Iris pigment epithelial cell (primary cell): ENCODE data around the gene IGF1R.

ENCODE experiments used
- DNase-seq: peaks from one replicate; pipeline ENCODE4 v3.0.0-alpha.2; 2011; ENCODE audit warnings: low read depth

IGF1R gene

DNA sequence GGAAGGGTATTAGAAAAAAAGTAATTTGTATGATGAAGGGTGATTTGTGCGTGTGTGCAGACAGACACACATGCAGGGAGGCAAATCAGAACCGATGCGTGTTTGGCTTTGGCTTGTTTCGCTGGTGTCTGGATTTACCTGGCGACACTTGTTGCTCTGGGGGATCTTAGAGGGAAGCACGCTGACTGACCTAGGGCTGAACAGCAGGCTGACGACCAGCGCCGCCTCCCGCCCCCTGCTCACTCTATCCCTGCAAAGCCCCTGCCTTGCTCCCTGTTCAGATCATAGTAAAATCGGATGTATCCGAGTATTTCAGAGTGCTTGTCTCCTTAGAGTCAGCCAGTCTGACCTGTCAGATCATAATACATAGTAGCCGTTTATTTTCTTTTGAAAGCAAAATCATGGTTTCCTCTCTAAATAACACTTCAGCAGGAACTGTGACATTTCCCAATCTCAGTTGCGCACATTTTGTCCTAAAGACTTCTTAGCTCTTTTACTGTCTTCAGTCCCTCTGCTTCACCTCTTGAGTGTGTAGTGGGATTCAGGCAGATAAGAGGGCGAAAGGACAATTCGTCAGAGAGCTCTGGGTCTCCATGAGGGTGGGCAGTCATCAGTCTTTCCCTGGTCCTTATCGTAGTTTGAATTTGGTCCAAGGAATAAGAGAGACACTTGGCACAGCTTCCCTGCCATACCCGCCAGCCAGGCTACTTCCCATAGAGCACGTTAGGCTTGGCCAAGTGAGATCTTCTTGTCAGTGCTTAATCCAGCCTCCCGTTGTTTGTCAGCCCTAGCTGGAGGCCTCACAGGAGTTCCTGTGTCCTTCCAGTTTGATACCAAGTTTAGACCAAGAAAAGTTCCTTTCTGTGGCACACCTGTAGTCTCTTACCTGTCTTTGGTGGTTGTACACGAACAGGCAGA, 261.9 kb downstream of the IGF1R start:
- no peak for DNase-seq

GRCh38 chr15:98914626-98915025, 266.3 kb downstream of the IGF1R start:
- peak; percentile 86 for DNase-seq

GRCh38 chr15:98916826-98917225, 268.5 kb downstream of the IGF1R start:
- DNase-seq: no peak

DNA sequence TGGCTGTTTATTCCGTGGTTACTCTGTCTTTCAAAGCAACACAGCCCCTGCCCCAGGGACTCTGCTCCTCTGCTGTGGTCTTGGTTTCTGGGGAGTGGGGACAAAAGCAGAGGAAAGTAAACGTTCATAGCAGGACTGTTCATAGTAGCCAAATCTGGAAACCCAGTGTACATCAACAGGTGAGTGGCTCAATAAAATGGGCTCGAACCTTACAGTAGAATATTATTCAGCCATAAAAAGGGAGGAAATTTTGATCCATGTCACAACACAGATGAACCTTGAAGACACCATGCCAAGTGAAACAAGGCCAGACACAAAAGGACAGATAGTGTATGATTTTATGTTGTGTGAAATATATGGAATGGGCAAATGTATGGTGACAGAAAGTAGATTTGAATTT, 269.1 kb downstream of the IGF1R start:
- no peak for DNase-seq

DNA sequence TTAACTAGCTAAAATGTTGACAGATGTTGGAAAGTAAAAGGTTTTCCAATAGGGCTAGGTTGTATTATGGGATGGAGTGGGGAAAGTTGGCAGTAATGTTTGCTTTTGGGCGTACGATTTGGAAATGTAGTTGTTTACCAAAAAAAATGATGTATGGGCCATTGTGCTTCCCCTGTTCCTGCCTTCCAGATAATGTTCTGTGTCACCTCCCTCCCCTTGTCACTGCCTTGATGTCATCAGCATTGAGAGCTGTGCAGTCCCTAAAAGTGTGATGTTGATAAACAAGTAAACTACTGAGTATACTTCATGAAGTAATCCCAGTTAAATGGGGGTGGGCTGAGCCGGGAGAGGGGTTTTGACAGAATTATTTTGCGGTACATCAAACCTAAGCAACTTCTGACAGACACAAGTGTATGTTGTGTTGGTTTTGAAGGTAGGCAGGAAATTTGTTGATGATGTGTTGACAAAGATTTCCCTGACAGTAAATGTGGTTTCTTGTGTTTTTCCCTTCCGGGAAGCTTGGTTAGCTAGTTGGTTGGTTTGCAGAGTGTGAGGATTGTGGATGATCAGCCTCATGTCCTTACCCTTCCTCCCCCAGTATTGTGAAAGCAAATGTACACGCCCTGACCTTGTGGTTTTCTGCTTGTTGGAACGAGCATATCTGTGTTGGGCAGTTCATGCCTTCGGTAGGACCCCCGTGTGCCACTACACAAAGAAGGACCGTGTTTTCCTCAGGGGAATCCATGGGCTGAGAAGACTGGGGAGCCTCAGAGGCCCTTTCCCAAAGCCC, 271.9 kb downstream of the IGF1R start:
- DNase-seq: peak; percentile 59

DNA sequence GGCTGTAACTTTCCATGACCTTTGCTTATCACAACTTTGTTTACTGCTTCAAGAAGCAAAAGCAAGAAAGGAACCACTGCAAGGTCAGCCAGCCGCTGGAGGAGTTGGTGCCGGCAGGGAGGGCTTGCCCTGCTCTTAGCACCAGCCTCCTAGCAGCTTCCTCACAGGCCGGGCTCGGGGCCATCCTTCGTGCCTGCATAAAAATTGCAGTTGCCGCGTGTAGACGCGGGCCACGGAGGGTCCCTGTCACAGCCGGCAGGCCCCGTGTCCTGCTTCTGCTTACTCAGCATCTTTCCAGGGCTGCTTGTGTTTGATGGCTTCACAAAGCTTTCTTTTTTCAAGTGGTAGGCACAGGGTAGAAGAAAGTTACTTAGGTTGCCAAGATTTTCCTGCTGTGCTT, 274.8 kb downstream of the IGF1R start:
- no peak for DNase-seq

DNA sequence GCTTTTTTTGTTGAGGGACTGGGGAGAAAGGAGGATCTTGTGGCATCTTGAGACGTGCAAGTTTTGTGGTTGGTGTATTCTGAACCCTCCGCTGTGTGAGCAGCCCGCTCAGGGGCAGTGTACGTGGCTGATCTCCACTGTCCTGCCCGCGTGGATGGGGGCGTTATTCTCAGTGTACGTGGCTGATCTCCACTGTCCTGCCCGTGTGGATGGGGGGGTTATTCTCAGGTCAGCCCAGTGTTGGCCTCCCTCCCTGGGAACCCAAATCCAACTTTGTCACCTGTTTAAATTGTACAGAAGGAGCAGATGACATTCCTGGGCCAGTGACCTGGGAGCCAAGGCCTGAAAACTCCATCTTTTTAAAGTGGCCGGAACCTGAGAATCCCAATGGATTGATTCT, 275.2 kb downstream of the IGF1R start:
- DNase-seq: no peak

DNA sequence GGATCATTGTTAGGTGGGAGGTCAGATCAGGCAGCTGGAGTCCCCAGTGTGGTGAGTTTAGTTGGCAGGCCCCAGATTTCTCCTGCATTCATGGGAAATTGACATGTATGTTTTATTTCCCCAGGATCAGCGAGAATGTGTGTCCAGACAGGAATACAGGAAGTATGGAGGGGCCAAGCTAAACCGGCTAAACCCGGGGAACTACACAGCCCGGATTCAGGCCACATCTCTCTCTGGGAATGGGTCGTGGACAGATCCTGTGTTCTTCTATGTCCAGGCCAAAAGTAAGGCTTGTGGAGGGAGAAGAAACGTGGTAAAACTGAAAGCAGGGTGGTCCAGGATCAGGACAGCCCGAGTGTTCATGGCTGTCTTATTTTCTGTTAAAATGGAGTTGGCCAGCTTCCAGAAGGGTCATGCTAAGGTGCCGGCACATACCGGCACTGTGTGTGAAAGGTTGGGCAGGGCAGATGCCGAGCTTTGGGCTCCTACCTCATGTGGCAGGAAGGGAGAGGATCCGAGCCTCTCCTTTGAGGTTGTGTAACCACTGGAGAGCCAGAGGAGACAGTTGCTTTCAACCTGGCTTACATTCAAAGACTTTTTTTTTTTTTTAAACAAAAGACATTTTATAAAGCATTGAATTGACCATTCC, 276.2 kb downstream of the IGF1R start:
- DNase-seq: peak; percentile 64

DNA sequence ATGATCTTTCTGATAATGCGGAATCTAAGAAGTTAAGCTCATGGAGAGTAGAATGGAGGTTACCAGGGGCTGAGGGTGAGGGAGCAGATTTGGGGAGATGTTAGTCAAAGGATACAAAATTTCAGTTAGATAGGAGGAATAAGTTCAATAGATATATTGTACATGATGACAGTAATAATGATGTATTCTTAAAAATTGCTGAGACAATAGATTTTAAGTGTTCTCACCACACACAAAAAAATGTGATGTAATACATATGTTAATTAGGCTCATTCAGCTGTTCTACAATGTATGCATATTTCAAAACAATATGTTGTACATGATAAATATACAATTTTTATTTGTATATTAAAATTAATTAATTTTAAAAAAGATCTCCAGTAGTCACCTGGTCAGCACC, 277.9 kb downstream of the IGF1R start:
- no peak for DNase-seq

DNA sequence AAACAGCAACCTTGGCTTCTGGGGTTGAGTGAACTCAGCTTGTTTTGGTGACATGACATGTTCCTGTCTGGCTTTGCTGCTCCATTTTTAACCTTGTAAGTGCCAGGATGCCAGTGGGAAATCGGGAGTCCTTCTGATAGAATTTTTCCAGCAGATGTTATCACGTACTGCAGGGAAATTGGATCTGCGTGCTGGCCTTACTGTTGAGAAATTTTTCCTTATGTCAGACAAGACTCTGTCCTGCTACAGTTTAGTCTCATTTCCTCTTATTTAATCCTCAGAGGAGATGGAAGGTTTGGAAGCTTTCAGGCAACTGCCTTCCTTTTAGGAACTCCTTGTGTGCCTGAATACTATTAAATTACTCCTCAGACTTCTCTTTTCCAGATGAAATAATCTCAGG, 278.7 kb downstream of the IGF1R start:
- peak; percentile 47 for DNase-seq

DNA sequence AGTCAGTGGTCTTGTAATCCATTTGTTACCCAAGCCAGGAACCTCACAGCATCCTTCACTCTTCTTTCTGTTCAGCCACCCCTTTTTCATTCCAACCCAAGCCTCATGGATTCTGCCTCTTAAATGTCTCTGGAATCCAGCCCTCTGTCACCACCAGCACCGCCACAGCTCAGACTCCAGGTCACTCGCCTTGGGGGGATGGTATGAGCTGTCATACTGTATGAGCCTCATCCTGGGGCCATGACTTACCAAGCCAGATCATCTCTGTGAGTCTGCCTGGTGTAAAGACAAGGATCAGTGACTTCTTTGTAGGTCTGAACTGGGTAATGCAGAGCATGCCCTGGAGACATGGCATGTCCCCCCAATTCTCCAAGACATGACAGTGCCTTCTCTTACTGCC, 279.7 kb downstream of the IGF1R start:
- no peak for DNase-seq

GRCh38 chr15:98930576-98930975, 282.2 kb downstream of the IGF1R start:
- no peak for DNase-seq

GRCh38 chr15:98931004-98931403, 282.7 kb downstream of the IGF1R start:
- no peak for DNase-seq

DNA sequence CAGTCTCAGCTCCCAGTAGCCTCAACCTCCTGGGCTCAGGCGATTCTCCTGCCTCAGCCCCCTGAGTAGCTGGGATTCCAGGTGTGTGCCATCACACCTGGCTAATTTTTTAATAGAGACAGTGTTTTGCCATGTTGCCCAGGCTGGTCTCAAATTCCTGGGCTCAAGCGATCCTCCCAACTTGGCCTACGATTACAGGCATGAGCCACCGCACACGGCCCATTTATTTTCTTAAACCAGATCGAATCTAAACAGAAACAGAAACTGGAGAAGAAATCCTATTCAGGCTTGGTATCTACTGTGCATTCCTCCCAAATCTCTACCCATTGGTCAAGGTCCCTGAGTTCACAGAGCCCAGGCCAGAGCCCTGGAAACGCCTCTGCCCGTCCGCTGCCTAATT, 285.1 kb downstream of the IGF1R start:
- no peak for DNase-seq

GRCh38 chr15:98935736-98936135, 287.4 kb downstream of the IGF1R start:
- DNase-seq: no peak

- DNase-seq: no peak
Measured at GRCh38 chr15:98937413-98938104, 289.2 kb downstream of the IGF1R start.

GRCh38 chr15:98938105-98938417, 289.7 kb downstream of the IGF1R start:
- no peak for DNase-seq

DNA sequence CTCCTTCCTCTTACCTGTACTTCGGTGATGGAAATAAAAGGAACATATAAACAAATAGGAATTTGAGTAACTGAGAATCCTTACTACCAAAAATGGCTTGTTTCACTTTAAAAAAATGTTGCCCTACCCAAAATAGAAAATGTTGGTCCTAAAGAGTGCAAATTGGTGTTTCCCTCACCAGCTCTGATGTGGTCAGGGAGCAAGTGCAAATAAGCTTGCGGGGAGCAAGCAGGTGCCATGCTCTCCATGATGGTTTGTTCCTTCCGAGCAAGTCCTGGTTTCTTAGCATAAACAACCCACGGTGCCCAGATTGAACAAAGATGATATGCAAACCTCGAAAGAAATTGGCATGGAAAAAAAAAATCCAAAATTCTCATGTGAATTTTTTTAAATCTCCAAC, 290.5 kb downstream of the IGF1R start:
- DNase-seq: no peak

GRCh38 chr15:98939311-98940080, 291.2 kb downstream of the IGF1R start:
- DNase-seq: no peak

- DNase-seq: no peak
Measured at GRCh38 chr15:98941595-98942255, 293.4 kb downstream of the IGF1R start.

DNA sequence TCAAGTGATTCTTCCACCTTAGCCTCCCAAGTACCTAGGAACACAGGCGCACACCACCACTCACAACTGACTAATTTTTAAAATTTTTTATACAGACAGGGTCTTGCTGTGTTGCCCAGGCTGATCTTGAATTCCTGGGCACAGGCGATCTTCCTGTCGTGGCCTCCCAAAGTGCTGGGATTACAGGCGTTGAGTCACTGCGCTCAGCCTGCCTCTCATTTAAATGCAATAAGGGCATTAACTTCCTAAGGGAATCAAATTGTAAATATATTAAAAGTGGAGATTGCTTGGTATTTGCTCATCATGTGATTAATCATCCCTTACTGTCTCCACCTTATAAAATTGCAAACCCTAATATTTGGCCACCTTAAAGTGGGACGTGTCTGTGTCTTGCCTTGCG, 294.1 kb downstream of the IGF1R start:
- no peak for DNase-seq
